NCI-H128 (cell line): Measurements from ENCODE around the gene MRPS18A.
A peak's percentile ranks its signal among the peaks of the same experiment; 100 is the strongest.
"Not testable (repeated sequence)": the region's sequence is repeated elsewhere in the genome, so short reads cannot be mapped to it uniquely, and the experiment has no call there.

ENCODE experiments used
- DNase-seq: peaks from one replicate; lab custom pipeline; 2025; ENCODE audit not compliant: unreplicated experiment; lab: John Stamatoyannopoulos, UW

The MRPS18A gene

GRCh38 chr6:43639984-43640800 lies 47.4 kb downstream of the MRPS18A start:
- no peak for DNase-seq

- DNase-seq, result no peak
These were observed 51.3 kb downstream of the MRPS18A start for GRCh38 chr6:43636308-43636659.

DNA sequence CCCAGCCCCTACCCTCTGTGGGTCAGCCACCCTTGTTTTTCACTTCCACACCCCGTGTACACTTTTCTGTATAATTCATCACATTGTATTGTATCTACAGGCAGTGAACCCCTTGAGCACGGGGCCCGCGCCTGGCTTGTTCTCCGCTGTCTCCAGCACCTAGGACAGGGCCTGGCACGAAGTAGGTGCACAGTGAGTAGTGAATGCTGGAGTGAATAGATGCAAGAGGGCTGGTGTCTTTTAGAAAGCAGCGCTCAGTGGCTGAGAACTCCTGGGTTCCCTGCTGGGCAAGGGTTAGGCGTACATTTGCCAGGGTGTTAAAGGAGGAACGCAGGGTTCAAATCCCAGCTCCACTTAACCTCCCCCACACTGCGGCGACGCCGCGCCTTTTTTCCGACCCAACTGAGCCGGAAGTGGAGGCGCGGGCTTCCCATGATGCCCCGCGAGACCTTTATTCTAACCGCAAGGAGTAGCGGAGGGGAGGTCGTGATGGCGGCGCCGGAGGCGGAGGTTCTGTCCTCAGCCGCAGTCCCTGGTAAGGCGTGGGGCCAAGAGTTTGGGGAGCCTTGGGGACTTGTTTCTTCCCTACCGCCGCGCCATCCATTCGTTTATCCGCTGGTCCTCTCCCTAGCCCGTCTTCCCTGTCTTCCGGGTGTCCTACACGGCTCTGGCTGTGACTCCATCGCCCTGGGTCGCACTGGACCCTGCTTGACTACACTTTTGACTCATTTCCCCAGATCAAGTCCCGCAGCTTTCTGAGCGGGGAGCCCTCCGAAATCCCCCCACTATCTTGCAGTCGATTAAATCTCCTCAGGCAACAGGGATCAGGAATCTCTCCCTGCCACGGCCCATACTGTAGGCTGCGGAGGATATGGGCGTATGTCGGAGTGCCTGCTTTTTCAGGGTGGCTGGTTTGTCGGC lies 51.9 kb downstream of the MRPS18A start, which contains the start of gene MAD2L1BP:
Gene MAD2L1BP (plus strand): TSS at position 454 of the 921 bp plus-strand sequence. CDS start 36 bp downstream, at position 490.
- peak; percentile 76 for DNase-seq

- DNase-seq, result no peak
These were observed 52.8 kb downstream of the MRPS18A start for GRCh38 chr6:43634702-43635303.

DNA sequence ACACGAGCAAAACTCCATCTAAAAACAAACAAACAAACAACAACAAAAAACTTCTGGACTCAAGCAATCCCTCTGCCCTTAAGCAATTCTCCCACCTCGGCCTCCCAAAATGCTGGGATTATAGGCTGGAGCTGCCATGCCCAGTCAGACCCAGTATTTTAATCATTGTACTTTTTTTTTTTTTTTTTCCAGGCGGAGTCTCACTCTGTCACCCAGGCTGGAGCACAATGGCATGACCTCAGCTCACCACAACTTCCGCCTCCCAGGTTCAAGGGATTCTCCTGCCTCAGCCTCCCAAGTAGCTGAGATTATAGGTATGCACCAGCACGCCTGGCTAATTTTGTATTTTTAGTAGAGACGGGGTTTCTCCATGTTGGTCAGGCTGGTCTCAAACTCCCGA lies 54.6 kb downstream of the MRPS18A start:
- DNase-seq, result not testable (repeated sequence)

GRCh38 chr6:43630980-43631619 lies 56.5 kb downstream of the MRPS18A start:
- DNase-seq, result no peak

- peak; percentile 97 for DNase-seq
These were observed 57.9 kb downstream of the MRPS18A start for GRCh38 chr6:43629505-43630300.

- DNase-seq, result peak; percentile 96
These were observed 58.5 kb downstream of the MRPS18A start, which contains the start of gene GTPBP2 for GRCh38 chr6:43629104-43629504. TSS of gene GTPBP2 (minus strand) at chr6:43629264. CDS start at chr6:43629162, 102 bp downstream.

- DNase-seq, result no peak
These were observed 59.0 kb downstream of the MRPS18A start for GRCh38 chr6:43628393-43629103.

DNA sequence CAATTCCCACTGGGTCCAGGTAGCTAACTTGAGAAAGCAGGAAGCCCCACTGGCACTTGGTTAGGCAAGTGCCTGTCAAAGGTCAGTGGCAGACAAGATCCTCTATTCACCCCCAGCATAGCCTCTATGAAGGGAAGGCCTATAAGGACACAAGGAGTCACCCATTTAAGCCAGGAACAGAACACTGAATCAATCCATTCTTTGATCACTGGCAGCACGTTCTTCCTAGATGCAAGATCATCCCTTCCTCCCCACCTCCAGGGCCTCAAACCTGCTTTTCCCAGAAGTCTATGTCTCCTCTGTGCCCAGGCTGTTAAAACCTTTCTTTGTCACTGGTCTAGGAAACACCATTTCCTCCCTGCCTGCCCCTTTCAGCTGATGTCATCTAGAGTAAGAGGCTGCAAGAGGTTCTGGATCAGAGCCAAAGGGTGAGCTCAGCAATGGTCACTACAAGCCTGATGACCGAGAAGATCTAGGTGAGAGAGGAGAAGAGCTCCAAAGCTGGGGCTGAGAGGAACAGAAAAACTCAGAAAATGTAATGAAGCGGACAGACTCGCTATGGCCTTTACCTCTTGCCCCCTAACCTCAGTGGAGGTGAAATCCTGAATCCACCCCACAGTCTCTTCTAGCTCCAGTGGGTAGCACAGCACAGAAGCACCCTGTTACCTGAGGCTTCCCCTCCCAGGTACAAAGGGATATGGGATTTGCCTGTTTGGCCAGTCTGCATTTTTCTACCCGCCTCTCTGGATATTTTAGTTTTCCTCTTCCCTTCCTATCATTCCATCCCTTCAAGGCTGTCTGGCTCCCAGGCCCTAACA lies 60.4 kb downstream of the MRPS18A start:
- DNase-seq, result no peak

GRCh38 chr6:43625393-43625992 lies 62.1 kb downstream of the MRPS18A start:
- no peak for DNase-seq

DNA sequence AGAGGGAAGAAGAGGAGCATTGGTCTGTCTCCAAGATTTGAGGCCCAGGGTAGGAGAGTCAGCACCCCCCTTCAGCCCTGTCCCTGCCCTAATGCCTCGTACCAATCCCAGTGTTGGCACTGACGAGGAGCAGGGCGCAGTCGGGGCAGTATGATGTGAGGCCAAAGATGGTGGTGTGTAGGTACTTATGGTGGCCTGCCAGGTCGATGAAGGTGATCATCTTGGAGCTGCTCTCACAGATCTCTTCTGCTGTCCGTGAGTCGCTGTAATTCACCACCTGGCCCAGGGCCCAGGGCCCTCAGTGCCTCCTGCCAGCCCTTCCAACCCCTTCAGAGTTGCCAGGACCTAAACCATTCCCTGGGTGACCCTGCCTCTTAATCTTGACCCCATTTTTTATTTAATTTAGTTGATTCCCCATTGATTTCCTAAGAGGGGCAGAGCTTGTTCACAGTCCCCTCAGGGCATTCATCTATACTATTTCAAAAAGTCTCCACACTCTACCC lies 62.8 kb downstream of the MRPS18A start:
- DNase-seq, result no peak

DNA sequence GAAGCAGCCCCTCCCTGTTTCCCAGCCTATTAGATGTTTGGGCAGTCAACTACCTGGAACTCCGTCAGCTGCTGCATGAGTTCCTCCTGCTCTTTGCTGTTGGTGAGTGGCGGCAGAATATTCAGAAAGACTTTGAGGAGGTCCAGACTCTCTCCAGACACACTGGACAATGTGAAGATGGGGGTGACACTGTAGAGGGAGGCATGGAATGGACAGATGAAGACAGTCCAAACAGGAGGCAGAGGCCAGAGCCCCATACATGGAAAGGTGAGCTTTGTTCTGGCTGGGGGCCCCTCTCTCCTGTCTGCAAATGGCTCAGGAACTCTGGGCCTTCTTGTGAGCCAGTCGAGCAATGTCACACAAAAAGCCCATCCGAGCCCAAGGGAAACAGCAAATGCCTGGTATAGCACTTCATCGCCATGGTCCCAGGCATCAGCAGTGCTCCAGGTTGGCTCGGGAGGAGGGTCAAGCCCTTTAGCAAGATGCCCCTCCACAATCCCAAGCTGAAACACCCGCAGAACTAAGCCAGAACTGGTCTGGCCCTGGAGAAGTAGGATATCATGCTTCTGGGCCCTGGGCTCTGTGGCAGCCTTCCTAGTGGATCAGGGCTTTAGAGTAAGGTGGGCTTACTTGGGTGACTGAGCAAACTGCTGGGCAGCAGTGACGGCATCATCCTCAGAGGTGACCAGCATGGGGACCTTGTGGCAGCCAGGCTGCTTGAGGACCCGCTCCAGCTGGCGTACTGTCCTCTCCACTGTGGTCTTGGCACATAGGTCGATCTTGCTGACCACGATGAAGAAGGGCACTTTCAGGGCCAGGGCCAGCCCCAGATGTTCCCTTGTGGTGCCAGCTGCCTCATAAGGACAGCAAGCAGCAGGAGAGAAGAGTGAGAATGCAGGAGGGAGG lies 63.5 kb downstream of the MRPS18A start:
- no peak for DNase-seq

DNA sequence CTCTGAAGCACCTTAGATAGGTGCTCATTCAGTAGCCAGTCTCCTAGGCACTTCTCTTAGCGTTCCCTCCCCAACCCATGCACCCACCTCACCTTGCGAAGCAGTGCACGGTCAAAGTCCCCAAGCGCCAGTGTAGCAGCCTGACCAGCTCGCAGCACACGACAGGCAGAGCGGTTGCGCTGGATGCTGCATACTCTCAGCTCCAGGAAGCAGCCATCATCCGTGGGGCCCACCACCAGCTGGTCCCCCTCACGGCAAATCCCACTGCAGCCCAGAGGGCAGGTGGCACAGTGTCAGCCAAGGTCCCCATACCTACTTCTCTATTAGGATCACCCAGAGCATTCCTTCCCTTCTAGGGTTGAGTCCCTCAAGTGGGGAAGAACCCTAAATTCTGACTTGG lies 65.0 kb downstream of the MRPS18A start:
- no peak for DNase-seq

DNA sequence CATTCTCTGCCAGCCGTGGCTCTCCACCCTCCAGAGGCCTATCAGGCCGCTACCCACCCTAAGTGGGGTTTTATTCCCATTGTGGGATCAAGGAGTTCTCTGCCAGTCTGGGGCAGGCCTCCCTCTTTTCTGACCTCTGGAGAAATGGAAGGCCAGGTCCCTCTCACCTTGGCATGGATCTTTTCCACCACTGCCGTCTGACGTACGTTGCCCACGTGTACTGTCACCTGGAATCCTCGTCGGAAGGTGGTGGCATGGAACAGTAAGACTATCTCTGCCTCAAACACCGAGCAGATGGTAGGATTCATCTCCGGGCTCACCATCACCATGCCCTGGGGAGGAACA lies 65.8 kb downstream of the MRPS18A start:
- DNase-seq, result no peak
